ENCODE results near the gene TMCO4.

Gene TMCO4

DNA sequence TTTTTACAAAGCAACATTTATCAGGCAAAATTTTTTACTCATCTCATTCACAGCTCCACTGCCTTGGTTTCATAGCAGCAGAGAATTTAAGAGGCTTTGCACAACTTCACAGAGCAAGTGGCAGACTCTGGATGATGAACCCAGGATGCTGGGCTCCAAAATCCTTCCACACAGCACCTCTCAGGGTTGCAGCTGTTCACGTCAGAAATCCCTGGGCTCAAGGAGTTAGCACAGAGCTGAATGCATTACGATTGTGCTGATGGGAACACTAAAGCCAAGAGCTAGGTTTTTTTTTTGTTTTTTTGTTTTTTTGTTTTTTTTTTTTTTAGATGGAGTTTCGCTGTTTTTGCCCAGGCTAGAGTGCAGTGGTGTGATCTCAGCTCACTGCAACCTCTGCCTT, 137.4 kb downstream of the TMCO4 start:
- in situ Hi-C loops (cut with MboI; ENCODE audit: low sequenced_read_pairs): loop anchor here (25.0 kb wide), 1 partner anchor 775 kb away; no protein-coding TSS in a partner anchor

DNA sequence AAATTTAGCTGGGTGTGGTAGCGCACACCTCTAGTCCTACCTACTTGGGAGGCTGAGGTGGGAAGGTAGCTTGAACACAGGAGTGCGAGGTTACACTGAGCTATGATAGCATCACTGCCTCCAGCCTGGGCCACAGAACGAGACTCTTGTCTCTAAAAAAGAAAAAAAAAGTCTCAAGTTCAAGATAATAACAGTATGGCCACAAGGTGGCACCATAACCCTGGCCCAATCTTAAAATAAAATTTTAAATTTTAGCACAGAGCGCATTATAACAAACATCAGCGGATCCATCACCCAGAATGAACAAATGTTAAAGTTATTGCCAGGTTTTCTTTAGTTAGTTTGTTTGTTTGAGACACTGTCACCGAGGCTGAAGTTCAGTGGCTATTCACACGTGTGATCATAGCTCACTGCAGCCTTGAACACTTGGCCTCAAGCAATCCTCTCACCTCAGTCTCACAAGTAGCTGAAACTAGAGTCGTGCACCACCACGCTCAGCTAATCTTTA, 137.9 kb downstream of the TMCO4 start:
- in situ Hi-C loops (cut with MboI; ENCODE audit: low sequenced_read_pairs): loop anchor here (25.0 kb wide), 1 partner anchor 774 kb away; no protein-coding TSS in a partner anchor

GRCh38 chr1:19658186-19658585, 141.5 kb downstream of the TMCO4 start:
- in situ Hi-C loops (cut with MboI; ENCODE audit: low sequenced_read_pairs): loop anchor here (25.0 kb wide), 1 partner anchor 771 kb away; no protein-coding TSS in a partner anchor

DNA sequence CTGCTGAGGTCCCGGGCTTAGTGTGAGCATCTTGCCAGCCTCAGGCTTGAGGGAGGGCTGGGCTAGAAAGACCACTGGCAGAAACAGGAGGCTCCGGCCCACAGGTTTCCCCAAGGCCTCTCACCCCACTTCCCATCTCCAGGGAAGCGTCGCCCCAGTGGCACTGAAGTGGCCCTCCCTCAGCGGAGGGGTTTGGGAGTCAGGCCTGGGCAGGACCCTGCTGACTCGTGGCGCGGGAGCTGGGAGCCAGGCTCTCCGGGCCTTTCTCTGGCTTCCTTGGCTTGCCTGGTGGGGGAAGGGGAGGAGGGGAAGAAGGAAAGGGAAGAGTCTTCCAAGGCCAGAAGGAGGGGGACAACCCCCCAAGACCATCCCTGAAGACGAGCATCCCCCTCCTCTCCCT, 142.2 kb downstream of the TMCO4 start:
- in situ Hi-C loops (cut with MboI; ENCODE audit: low sequenced_read_pairs): loop anchor here (25.0 kb wide), 1 partner anchor 770 kb away; no protein-coding TSS in a partner anchor

DNA sequence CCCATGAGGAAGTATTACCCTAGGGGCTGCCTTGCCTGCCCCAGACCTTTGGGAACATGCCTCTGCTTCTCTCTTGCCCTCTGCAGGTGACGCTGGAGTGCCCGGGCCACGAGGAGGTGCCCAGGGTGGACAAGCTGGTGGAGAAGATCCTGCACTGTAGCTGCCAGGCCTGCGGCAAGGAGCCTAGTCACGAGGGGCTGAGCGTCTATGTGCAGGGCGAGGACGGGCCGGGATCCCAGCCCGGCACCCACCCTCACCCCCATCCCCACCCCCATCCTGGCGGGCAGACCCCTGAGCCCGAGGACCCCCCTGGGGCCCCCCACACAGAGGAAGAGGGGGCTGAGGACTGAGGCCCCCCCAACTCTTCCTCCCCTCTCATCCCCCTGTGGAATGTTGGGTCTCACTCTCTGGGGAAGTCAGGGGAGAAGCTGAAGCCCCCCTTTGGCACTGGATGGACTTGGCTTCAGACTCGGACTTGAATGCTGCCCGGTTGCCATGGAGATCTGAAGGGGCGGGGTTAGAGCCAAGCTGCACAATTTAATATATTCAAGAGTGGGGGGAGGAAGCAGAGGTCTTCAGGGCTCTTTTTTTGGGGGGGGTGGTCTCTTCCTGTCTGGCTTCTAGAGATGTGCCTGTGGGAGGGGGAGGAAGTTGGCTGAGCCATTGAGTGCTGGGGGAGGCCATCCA, 142.8 kb downstream of the TMCO4 start:
- in situ Hi-C loops (cut with MboI; ENCODE audit: low sequenced_read_pairs): loop anchor here (25.0 kb wide), 1 partner anchor 770 kb away; no protein-coding TSS in a partner anchor

- in situ Hi-C loops (cut with MboI; ENCODE audit: low sequenced_read_pairs): loop anchor here (25.0 kb wide), 1 partner anchor 769 kb away; no protein-coding TSS in a partner anchor
Observed at GRCh38 chr1:19656134-19656779, 143.5 kb downstream of the TMCO4 start.

DNA sequence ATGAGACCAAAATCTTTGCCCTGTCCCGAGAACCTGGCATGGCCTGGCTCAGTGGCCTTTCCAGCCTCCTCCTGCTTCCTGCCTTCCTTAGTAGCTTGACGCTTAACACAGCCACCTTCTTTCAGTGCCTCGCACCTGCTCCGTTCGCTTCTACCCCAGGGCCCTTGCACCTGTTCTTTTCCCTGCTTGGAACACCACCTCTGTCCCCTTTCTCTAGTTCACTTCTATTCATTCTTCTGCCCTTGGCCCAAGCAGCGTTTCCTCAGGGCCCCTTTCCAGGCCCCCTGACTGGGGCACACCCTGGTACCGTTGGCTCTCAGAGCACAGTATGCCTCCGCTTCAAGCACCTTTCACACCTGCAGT, 144.0 kb downstream of the TMCO4 start:
- in situ Hi-C loops (cut with MboI; ENCODE audit: low sequenced_read_pairs): loop anchor here (25.0 kb wide), 1 partner anchor 768 kb away; no protein-coding TSS in a partner anchor

DNA sequence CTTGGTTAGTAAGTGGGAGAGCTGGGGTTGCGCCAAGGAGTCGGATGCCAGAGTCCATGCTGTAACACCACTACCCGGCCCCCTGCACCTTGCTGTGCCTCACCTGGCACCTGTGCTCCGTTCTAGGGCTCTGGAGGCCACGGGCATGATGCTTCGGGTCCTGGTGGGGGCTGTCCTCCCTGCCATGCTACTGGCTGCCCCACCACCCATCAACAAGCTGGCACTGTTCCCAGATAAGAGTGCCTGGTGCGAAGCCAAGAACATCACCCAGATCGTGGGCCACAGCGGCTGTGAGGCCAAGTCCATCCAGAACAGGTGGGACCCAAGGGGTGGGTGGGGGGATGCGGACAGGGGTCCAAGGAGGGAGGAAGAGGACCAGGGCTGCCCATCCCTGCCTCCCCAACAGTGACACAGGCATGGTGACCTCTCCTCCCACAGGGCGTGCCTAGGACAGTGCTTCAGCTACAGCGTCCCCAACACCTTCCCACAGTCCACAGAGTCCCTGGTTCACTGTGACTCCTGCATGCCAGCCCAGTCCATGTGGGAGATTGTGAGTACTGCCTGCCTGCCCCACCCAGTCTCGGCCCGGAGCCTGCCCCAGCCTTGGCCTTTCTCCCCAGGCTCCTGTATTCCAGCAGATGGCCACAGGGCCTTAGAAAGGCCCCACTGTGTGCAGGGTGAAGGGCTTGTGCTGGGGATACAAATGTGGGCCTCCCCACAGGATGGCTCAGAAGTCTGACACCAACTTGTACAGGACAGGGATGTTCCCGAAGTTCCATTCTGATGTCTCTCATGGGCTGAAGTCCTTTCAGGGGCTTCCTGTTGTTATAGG, 144.6 kb downstream of the TMCO4 start:
- in situ Hi-C loops (cut with MboI; ENCODE audit: low sequenced_read_pairs): loop anchor here (25.0 kb wide), 1 partner anchor 768 kb away; no protein-coding TSS in a partner anchor

GRCh38 chr1:19654386-19654785, 145.3 kb downstream of the TMCO4 start:
- in situ Hi-C loops (cut with MboI; ENCODE audit: low sequenced_read_pairs): loop anchor here (25.0 kb wide), 1 partner anchor 767 kb away; no protein-coding TSS in a partner anchor

DNA sequence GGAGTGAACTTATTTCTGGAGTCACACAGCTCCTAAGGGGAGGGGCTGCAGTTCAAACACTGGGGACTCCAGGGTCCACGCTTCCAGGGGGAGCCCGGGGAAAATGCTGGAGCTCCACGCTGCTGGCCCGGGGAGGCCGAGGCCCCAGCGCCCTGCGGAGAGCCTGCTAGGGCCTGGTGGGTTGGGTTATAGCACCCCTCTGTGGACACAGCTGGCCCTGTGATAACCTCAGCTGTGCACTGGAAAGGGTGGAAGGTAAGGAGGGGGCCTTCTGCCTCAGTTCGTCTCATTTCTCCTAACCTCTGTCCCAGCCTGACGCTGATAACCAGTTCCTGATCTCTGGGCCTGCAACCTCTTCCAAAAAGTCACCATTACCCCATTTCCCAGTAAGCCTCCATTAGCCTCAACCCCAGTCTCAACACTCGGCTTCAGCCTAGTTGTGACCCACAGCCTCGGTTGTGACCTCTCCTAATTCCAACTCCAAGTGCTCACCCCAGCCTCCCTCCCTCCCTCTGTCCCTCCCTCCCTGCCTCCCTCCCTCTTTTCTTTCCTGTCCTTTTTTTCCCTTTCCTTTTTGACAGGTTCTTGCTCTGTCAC, 148.5 kb downstream of the TMCO4 start:
- in situ Hi-C loops (cut with MboI; ENCODE audit: low sequenced_read_pairs): loop anchor here (25.0 kb wide), 1 partner anchor 764 kb away; no protein-coding TSS in a partner anchor

DNA sequence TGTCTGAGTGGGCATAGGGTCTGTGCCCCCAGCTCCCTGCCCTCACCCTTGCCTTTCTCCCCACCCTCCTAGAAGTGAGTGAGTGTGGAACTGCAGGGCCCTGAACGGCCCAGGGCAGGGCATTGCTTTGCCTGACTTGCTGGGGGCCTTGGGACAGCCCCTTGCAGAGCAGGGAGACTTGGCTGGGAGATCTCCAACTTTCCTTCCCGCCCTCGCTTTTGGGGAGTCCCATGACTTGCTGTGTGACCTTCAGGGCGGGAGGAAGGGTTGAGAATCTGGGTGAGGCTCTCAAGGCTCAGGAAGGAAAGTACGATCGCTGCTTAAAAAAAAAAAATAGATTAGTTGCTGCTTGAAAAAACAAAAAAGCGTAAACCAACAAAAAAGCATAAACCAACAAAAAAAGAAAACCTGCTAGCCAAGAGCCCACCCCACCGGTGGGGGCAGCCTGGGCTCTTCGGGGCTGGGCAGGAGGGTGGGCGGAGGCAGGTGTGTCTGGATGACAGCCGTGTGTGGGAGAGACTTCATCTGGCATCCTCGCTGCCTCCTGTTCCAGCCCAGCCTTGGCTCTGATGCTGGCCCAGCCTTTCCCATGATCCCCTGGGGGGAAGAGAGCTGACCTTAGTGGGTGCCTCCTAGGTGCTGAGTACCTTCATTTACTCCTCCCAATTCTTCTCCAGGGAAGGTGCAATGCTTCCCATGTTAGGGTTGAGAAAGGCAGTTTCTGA, 149.1 kb downstream of the TMCO4 start:
- in situ Hi-C loops (cut with MboI; ENCODE audit: low sequenced_read_pairs): loop anchor here (25.0 kb wide), 1 partner anchor 763 kb away; no protein-coding TSS in a partner anchor

DNA sequence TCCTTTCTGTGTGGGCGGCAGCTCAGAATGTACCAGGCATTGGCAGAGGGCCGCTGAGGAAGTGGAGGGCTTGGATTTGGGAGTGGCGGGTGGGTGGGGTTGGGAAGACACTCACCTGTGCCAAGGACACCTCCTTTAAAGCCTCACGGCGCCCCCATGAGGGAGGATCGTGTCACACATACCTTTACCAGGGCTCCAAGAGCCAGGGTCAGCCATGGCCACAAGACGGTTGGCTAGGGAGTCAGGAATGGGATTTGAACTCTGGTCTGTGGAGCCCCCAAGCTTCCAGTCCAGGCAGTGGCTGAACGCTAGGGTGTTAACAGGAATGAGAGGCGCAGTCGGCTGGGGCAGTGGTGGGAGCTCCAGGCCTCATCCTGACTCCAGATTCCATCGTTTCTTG, 151.0 kb downstream of the TMCO4 start:
- in situ Hi-C loops (cut with MboI; ENCODE audit: low sequenced_read_pairs): no loop called here

DNA sequence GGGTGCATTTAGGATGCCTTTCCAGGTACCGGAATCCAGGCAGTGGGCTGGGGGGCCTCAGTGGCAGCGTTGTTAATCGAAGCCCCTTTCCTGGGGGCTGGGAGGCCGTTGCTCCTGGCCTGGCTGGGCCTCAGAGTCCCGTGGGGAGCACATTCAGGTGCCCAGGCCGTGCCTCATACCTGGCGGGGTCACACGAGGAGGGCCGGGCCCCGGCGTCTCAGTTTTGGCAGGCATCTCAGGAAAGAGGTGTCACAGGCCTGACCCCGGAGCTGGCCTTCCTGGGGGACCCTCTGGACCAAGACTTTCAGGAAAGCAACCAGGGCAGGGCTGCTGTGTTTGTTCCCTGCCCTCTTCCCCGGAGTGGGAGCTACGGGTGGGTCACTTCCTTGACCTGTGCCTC, 151.5 kb downstream of the TMCO4 start:
- in situ Hi-C loops (cut with MboI; ENCODE audit: low sequenced_read_pairs): no loop called here

- in situ Hi-C loops (cut with MboI; ENCODE audit: low sequenced_read_pairs): no loop called here
Observed at GRCh38 chr1:19647643-19648042, 152.1 kb downstream of the TMCO4 start.

DNA sequence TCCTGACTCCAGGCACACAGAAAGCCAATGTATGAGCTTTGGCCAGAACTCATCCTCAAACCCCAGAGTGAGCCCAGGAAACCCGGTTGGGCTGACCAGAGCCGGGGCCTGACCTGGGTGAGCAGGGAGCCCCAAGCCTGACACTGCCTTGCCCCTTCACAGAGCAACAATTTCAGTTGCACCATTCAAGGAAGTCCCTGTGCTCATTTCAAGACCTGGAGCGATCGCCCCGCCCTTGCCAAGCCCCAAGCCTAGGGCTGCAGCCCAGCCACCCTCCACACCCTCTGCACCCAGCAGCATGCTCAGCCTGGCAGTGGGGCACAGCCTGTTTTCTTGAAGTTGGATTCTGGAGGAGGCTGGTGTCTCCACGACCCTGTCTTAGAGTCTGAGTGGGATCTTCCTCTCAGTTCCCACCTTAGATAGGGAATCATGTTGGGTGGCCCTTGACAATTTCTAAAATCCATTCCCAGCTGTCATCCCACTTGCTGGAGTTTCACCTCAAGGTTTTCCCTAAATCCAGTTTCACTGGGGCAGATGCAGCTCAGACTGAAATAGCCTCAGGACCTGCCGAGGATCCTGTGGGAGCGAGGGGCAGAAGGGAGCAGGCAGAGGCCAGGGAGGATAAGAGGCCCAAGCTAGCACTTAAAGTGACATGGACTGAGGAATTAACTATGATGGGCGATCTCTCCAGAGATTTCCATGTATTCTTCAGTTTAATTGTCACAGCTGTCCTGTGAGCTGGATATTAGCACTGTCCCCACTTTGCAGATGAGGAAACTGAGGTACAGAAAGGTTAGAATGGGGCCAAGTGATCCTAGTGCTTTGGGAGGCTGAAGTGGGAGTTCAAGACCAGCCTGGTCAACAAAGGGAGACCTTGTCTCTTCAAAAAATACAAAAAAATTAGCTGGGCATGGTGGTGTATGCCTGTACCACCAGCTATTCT, 153.1 kb downstream of the TMCO4 start:
- in situ Hi-C loops (cut with MboI; ENCODE audit: low sequenced_read_pairs): no loop called here

DNA sequence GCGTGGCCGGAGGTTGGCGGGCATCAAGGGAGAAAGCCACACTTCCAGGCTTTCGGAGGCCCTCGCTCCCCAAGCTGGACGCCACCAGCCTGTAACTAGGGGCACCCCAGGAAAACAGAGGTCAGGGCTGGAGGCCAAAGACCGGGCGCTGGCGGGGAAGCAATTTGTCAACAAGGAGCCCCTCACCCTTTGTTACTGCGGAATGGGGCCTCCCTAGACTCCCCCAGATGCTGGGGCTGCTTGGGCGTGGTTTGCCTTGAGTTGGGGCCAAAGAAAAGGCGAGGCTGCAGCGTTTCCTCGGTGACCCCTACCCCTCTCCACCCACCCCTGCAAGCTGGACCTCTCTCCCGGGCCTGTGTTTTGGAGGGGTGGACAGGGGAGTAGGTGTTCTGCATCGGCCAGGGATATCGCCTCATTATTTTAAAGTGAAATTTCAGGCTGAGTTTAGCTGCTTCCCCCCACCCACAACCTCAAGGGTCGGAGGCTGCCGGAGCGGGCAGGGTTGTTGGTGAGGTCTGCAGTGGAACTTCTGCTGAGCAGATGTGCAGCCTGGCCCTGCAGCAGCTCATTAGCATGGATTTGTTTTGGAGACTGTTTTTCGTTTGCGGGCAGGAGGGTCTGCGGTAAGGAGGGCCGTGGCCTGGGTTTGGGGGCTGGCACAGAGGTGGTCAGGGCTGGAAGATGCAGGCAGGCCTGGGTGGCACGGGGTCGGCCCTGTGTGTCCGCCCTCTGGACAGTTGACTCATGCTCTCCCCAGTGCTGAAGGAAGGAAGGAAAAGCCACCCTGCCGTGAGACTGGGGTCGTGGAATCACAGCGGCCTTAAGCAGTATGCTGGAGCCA, 154.1 kb downstream of the TMCO4 start:
- in situ Hi-C loops (cut with MboI; ENCODE audit: low sequenced_read_pairs): no loop called here

DNA sequence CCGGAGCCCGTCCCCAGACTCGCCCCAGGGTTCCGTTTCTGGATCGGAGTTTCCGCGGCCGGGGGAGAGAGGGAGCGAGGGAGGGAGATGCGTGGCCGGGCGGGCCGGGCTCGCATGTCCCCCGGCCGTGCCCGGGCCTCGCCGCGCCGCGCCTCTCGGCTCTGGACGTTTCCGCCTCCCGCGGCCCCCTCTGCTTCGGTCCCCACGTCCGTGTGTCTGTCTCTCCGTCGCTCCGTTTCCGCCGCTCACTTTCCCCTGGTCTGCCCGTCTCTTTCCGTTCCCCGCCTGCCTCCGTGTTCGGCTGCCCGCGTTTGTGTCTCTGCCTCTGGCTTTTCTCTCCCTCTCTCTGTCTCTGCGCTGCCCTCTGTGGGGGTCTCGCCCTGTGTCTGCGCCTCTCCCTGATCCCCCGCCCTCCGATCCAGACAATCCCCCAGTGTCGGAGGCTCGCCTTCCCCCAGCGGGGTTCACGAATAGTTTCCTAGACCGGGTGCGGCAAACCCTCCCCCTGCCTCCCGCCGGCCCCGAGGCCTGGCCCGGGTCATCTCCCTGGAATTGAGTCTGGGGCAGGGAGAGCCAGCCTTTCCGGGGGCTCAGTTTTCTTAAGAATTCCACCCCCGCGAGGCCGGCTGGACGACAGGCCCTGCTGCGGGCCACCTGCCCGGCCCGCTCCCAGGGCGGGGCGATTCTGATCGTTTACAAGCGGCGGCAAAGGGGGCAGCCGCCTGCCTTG, 154.9 kb downstream of the TMCO4 start:
- in situ Hi-C loops (cut with MboI; ENCODE audit: low sequenced_read_pairs): no loop called here
